Fibroblast of lung (primary cell): Measurements from ENCODE around the gene TIMM50.
A peak's percentile ranks its signal among the peaks of the same experiment; 100 is the strongest.

Experiments
- CTCF ChIP-seq, 2 donors: IDR thresholded peaks in 1 of 2; conservative IDR thresholded peaks in 1 of 2; 1 replicate in 1 of 2; 2 replicates in 1 of 2; pipeline ENCODE4 v1.5.1; 2011 to 2012; ENCODE audit warnings: low read length in 2 of 2, control low read depth in 1 of 2, inconsistent platforms in 1 of 2, low read depth in 1 of 2, mild to moderate bottlenecking in 1 of 2
- EZH2 ChIP-seq: IDR thresholded peaks from 2 replicates; pipeline ENCODE4 v1.5.1; 2012; ENCODE audit warnings: low read length, control low read depth, mild to moderate bottlenecking; ENCODE audit errors: missing control alignments

GRCh38 chr19:39514840-39515550, 34.4 kb downstream of the TIMM50 start, which contains the start of gene SELENOV:
- TF ChIP-seq CTCF (conservative IDR thresholded peaks at IDR 0.05 in 1 of 2, IDR thresholded peaks at IDR 0.05 in 1 of 2; ENCODE audit: low read depth in 1 of 2, low read length in 2 of 2) (no peak), EZH2 (peak; percentile 90)
